Gastrocnemius medialis (tissue), 4 donors: Measurements from ENCODE around the gene PDK1. TPM values are rescaled to one million over a fixed set of nuclear protein-coding genes. Genes with fewer than 3 reads are reported as not detected.
A peak's percentile ranks its signal among the peaks of the same experiment; 100 is the strongest.

ENCODE experiments used
- ATAC-seq, 2 donors: fragments of 150-250 bp; one replicate each; pipeline ENCODE4 v1.9.1; 2016
- DNase-seq, 2 donors: peaks; one replicate each; pipeline ENCODE4 v3.0.0-alpha.2; 2019
- H3K27ac ChIP-seq, 4 donors: fragments of 200-600 bp; sonication (generic); 1 replicate in 1 of 4; 2 replicates in 3 of 4; pipeline ENCODE4 v1.5.1; 2016 to 2018; ENCODE audit warnings: mild to moderate bottlenecking in 2 of 4, moderate library complexity in 1 of 4
- H3K27me3 ChIP-seq, 3 donors: fragments of 200-600 bp; sonication (generic) in 2 of 3; 1 replicate in 1 of 3; 2 replicates in 2 of 3; pipeline versions ENCODE4 v1.5.1 to v1.6.0; 2016 to 2019; ENCODE audit warnings: mild to moderate bottlenecking in 1 of 3, moderate library complexity in 1 of 3
- H3K36me3 ChIP-seq, 2 donors: fragments of 200-600 bp; sonication (generic) in 1 of 2; one replicate each; pipeline ENCODE4 v1.5.1; 2017 to 2018
- H3K4me1 ChIP-seq, 2 donors: fragments of 200-600 bp; sonication (generic) in 1 of 2; one replicate each; pipeline ENCODE4 v1.5.1; 2016 to 2017; ENCODE audit warnings: mild to moderate bottlenecking in 2 of 2
- H3K4me3 ChIP-seq, 4 donors: fragments of 200-600 bp; sonication (generic) in 3 of 4; 1 replicate in 1 of 4; 2 replicates in 3 of 4; pipeline ENCODE4 v1.5.1; 2016 to 2019; ENCODE audit warnings: mild to moderate bottlenecking in 2 of 4
- H3K9me3 ChIP-seq, 3 donors: fragments of 200-600 bp; sonication (generic) in 2 of 3; 1 replicate in 1 of 3; 2 replicates in 2 of 3; pipeline ENCODE4 v1.5.1; 2016 to 2019
- POLR2A ChIP-seq, 2 donors: fragments of 450-650 bp; IDR thresholded peaks; one replicate each; pipeline ENCODE4 v1.6.1; 2017; ENCODE audit warnings: antibody characterized with exemption in 2 of 2, mild to moderate bottlenecking in 2 of 2, moderate library complexity in 2 of 2
- in situ Hi-C, 4 donors: fragments of 200-750 bp; cut with MboI; loops; one replicate each; pipeline versions ENCODE4 v1.15.0 to v1.8.0; 2017; ENCODE audit warnings: low sequenced_read_pairs in 4 of 4
- intact Hi-C: fragments of 100-400 bp; cut with DNase I; formaldehyde crosslinking; loops from one replicate; pipeline ENCODE4 v1.15.1; 2023; ENCODE audit warnings: low total_unique reads
- total RNA-seq, 4 donors: library from RNA; depleted of rRNA; stranded (reverse); fragments of >200 nt; gene quantifications; one replicate each; pipeline versions ENCODE4 v1.1.0 to v1.2.3, GENCODE V29; 2016
- TF ChIP-seq, protein P1 (sequence below), 5 experiments: fragments of 450-650 bp in 3 of 5; fragments of 200-600 bp in 2 of 5; sonication (generic) in 2 of 5; IDR thresholded peaks in 4 of 5; conservative IDR thresholded peaks in 1 of 5; 1 replicate in 4 of 5; 2 replicates in 1 of 5; pipeline ENCODE4 v1.5.1; 2016 to 2019; ENCODE audit warnings: antibody characterized with exemption in 5 of 5, mild to moderate bottlenecking in 3 of 5, moderate library complexity in 3 of 5

Gene PDK1
- total RNA-seq, 4 donors from 2014 or later: 5.8 to 23.8 (median 14.0) TPM

DNA sequence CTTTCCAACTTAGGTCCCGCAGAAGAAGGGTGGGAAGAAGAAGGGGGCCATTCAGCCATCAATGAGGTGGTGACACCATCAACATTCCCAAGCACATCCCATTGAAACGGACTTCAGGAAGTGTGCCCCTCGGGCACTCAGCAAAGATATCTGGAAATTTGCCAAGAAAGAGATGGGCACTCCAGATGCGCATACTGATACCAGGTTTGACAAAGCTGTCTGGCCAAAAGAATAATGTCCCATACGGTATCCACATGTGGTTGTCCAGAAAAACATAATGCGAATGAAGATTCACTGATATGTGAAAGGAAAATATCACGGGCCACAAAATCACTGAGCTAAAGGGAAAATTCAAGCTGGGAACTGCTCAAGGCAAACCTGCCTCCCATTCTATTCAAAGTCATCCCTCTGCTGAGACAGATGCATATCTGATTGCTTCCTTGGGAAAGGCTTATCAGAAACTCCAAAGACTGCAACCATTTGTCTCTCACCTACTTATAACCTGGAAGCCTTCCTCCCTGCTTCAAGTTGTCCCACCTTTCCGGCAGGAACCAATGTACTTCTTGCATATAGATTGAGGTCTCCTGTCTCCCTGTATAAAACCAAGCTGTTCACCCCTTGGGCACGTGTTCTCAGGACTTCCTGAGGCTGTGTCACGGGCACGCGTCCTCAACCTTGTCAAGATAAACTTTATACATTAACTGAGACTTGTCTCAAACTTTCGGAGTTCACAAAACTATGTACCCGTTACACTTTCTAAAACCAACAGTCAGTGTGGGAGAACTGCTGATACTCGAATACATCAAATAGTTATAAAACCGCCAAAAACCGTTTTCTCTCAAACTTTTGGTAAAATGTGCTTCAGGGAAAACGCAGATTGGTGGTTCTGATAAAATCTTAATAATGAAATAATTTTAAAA, 1.3 kb upstream of the PDK1 start:
- ATAC-seq (no peak), DNase-seq (no peak)
- Histone ChIP-seq H3K4me1 (peaks cover 8 to 17% of the 10 kb centered on the region in 2 donors), H3K27ac (peak overlapping the region; percentile 88 to 98 (median 94)), H3K36me3 (no peaks in the 10 kb centered on the region), H3K4me3 (peak overlapping the region; percentile 72 to 95 (median 78)), H3K27me3 (no peaks in the 10 kb centered on the region), H3K9me3 (no peaks in the 10 kb centered on the region)
- TF ChIP-seq POLR2A (IDR thresholded peaks at IDR 0.05): no peak
- TF ChIP-seq, protein P1, sequence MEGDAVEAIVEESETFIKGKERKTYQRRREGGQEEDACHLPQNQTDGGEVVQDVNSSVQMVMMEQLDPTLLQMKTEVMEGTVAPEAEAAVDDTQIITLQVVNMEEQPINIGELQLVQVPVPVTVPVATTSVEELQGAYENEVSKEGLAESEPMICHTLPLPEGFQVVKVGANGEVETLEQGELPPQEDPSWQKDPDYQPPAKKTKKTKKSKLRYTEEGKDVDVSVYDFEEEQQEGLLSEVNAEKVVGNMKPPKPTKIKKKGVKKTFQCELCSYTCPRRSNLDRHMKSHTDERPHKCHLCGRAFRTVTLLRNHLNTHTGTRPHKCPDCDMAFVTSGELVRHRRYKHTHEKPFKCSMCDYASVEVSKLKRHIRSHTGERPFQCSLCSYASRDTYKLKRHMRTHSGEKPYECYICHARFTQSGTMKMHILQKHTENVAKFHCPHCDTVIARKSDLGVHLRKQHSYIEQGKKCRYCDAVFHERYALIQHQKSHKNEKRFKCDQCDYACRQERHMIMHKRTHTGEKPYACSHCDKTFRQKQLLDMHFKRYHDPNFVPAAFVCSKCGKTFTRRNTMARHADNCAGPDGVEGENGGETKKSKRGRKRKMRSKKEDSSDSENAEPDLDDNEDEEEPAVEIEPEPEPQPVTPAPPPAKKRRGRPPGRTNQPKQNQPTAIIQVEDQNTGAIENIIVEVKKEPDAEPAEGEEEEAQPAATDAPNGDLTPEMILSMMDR (IDR thresholded peaks at IDR 0.05 in 4 of 5, conservative IDR thresholded peaks at IDR 0.05 in 1 of 5): no peak
- in situ Hi-C loops: loop anchor here in 1 of 4 donors (25.0 kb wide), 1 partner anchor 642 kb away; the partner anchor contains the start of gene HAT1
- intact Hi-C loops: loop anchor here (1.0 to 5.0 kb wide), 3 partner anchors 203 to 867 kb away; partner anchors contain the start of genes DYNC1I2 and HAT1

DNA sequence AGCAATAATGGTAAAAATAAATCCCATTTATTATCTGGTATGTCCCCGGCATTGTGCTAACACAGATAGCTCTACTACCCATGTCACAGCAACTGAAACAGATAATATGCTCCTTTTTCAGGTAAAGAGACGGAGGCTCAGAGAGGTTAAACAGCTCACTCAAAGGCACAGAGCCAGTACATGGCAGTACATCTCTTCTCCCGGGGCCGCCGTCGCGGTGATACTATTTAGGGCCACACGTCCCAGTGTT, 693 bp upstream of the PDK1 start:
- in situ Hi-C loops: loop anchor here in 1 of 4 donors (25.0 kb wide), 1 partner anchor 643 kb away; the partner anchor contains the start of gene HAT1
- Histone ChIP-seq H3K4me1 (peaks cover 8 to 17% of the 10 kb centered on the region in 2 donors), H3K27me3 (no peaks in the 10 kb centered on the region), H3K9me3 (no peaks in the 10 kb centered on the region), H3K27ac (peak overlapping the region; percentile 88 to 98 (median 94)), H3K36me3 (no peaks in the 10 kb centered on the region), H3K4me3 (peak overlapping the region; percentile 72 to 95 (median 78))
- intact Hi-C loops: loop anchor here (1.0 to 5.0 kb wide), 3 partner anchors 204 to 868 kb away; partner anchors contain the start of genes DYNC1I2 and HAT1
- TF ChIP-seq, protein P1 (IDR thresholded peaks at IDR 0.05 in 4 of 5, conservative IDR thresholded peaks at IDR 0.05 in 1 of 5): no peak
- TF ChIP-seq POLR2A (IDR thresholded peaks at IDR 0.05): no peak
- no peak for ATAC-seq
- no peak for DNase-seq

DNA sequence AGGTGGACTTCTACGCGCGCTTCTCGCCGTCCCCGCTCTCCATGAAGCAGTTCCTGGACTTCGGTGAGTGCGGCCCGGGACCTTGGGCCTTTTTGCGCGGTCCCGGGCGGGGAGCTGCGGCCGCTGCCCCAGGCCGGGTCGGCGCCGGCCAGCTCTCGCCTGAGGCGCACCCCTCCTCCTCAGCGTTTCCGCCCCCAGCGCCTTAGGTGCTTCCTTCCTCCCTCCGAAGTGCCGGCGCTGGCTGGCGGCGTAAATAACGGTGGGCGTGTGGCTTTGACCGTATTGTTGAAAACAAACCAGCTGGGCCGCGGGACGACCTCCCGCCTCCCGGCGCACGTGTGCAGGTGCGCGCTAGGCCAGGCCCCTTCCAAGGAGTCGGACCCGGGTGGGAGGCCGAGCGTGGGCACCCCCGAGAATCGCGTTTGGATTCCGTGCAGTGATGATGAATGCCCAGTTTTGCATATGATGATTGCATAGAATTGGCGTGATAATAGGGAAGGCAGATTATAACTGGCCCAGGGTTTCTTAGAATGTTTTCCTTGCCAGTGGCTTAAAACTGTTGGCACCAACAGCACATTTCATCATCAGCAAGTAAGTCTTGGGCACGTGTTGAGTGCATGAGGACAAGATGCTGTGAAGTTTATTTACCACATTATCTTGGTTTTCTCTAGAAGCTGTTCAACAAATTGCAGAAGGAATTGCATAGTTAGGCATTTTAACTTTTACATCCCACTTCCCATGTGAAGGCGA, 569 bp downstream of the PDK1 start:
- H3K27ac ChIP-seq: peak overlapping the region; percentile 88 to 98 (median 94)
- peak overlapping the region; percentile 72 to 95 (median 78) for H3K4me3 ChIP-seq
- peak; percentile 55 to 66 for ATAC-seq
- H3K9me3 ChIP-seq: no peaks in the 10 kb centered on the region
- in situ Hi-C loops: loop anchor here in 1 of 4 donors (25.0 kb wide), 1 partner anchor 644 kb away; the partner anchor contains the start of gene HAT1
- H3K27me3 ChIP-seq: no peaks in the 10 kb centered on the region
- intact Hi-C loops: loop anchor here (5.0 kb wide), 1 partner anchor 869 kb away; the partner anchor contains the start of gene DYNC1I2
- peak; percentile 23 to 28 for DNase-seq
- peaks cover 12 to 17% of the 10 kb centered on the region in 2 donors for H3K4me1 ChIP-seq
- no peaks in the 10 kb centered on the region for H3K36me3 ChIP-seq
- no peak for TF ChIP-seq POLR2A (IDR thresholded peaks at IDR 0.05)
- TF ChIP-seq, protein P1 (IDR thresholded peaks at IDR 0.05 in 4 of 5, conservative IDR thresholded peaks at IDR 0.05 in 1 of 5): no peak

DNA sequence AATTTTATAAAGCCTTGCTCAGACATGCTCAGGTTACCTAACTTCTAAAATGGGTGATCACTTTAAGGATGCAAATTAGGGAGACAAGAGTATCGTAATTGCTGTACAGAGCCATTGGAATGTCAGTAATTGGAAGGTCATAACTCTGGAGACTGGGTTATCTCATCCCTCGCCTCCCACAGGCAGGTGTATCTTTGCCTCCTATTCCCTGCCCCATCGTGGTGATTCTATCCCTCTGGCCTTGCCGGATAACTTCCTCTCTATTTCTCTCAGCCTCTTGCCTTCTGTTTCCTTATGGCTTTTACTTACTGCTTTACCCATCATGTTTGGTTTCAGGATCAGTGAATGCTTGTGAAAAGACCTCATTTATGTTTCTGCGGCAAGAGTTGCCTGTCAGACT, 2.5 kb downstream of the PDK1 start:
- TF ChIP-seq, protein P1 (IDR thresholded peaks at IDR 0.05 in 4 of 5, conservative IDR thresholded peaks at IDR 0.05 in 1 of 5): no peak
- no peak for TF ChIP-seq POLR2A (IDR thresholded peaks at IDR 0.05)
- H3K4me1 ChIP-seq: peaks cover 15 to 17% of the 10 kb centered on the region in 2 donors
- DNase-seq (no peak), ATAC-seq (no peak)
- intact Hi-C loops: loop anchor here (5.0 kb wide), 1 partner anchor 871 kb away; the partner anchor contains the start of gene DYNC1I2
- no peaks in the 10 kb centered on the region for H3K36me3 ChIP-seq
- H3K27me3 ChIP-seq: no peaks in the 10 kb centered on the region
- H3K4me3 ChIP-seq: no peak overlapping the region
- in situ Hi-C loops: loop anchor here in 1 of 4 donors (25.0 kb wide), 1 partner anchor 646 kb away; the partner anchor contains the start of gene HAT1
- H3K9me3 ChIP-seq: no peaks in the 10 kb centered on the region
- no peak overlapping the region for H3K27ac ChIP-seq
